GM12891 (cell line): ENCODE results near the gene TNFRSF1B.

Source experiments
- DNase-seq: peaks from one replicate; pipeline ENCODE4 v3.0.0; 2011; ENCODE audit warnings: low spot score; ENCODE audit not compliant: insufficient read length
- FAIRE-seq: peaks from 2 replicates; lab custom pipeline; 2011; peaks lifted over from hg19 to GRCh38; lab: Jason Lieb, UNC
- PAX5 ChIP-seq: IDR thresholded peaks from 2 replicates; pipeline ENCODE4 v1.6.1; 2011; ENCODE audit warnings: low read length, moderate library complexity, mild to moderate bottlenecking; ENCODE audit not compliant: insufficient read depth, severe bottlenecking
- POLR2A ChIP-seq: IDR thresholded peaks from 2 replicates; pipeline ENCODE4 v1.6.1; 2011; ENCODE audit warnings: low read depth, low read length, control low read depth
- POLR2AphosphoS5 ChIP-seq: IDR thresholded peaks from 2 replicates; pipeline ENCODE4 v1.6.1; 2011; ENCODE audit warnings: low read depth, low read length, control low read depth
- POU2F2 ChIP-seq: IDR thresholded peaks from 2 replicates; pipeline ENCODE4 v1.6.1; 2011; ENCODE audit warnings: low read depth, mild to moderate bottlenecking, control low read depth, low read length, moderate library complexity
- SPI1 ChIP-seq: IDR thresholded peaks from 2 replicates; pipeline ENCODE4 v1.6.1; 2011; ENCODE audit warnings: low read depth, low read length, control low read depth
- TAF1 ChIP-seq: IDR thresholded peaks from 2 replicates; pipeline ENCODE4 v1.6.1; 2011; ENCODE audit warnings: low read depth, low read length, control low read depth

The TNFRSF1B gene

GRCh38 chr1:12182410-12182984 lies 15.7 kb downstream of the TNFRSF1B start:
- FAIRE-seq (no peak), DNase-seq (no peak)
- TF ChIP-seq SPI1 (no peak), TAF1 (no peak), POLR2A (no peak), POLR2AphosphoS5 (no peak), POU2F2 (no peak), PAX5 (no peak)

- no peak for TF ChIP-seq TAF1
- no peak for TF ChIP-seq SPI1
- TF ChIP-seq PAX5: no peak
- no peak for TF ChIP-seq POLR2A
- TF ChIP-seq POU2F2: no peak
- no peak for TF ChIP-seq POLR2AphosphoS5
- DNase-seq (no peak), FAIRE-seq (no peak)
Observed at GRCh38 chr1:12183095-12183794, 16.5 kb downstream of the TNFRSF1B start.

- no peak for FAIRE-seq
- DNase-seq: no peak
- TF ChIP-seq SPI1: peak; percentile 48
- TF ChIP-seq POU2F2: no peak
Observed at GRCh38 chr1:12184008-12184681, 17.4 kb downstream of the TNFRSF1B start.

- FAIRE-seq (no peak), DNase-seq (no peak)
- no peak for TF ChIP-seq SPI1
- TF ChIP-seq POLR2AphosphoS5: no peak
- no peak for TF ChIP-seq PAX5
- TF ChIP-seq POLR2A: no peak
- TF ChIP-seq POU2F2: no peak
- TF ChIP-seq TAF1: no peak
Observed at GRCh38 chr1:12185036-12185917, 18.5 kb downstream of the TNFRSF1B start.

- no peak for DNase-seq
- TF ChIP-seq TAF1 (no peak), POLR2AphosphoS5 (no peak), POU2F2 (no peak), POLR2A (no peak), SPI1 (no peak), PAX5 (no peak)
- FAIRE-seq: peak; percentile 26
Observed at GRCh38 chr1:12185918-12186678, 19.3 kb downstream of the TNFRSF1B start.

GRCh38 chr1:12186679-12186985 lies 19.8 kb downstream of the TNFRSF1B start:
- DNase-seq (no peak), FAIRE-seq (no peak)
- no peak for TF ChIP-seq POU2F2
- no peak for TF ChIP-seq TAF1
- no peak for TF ChIP-seq PAX5
- TF ChIP-seq SPI1: no peak
- no peak for TF ChIP-seq POLR2AphosphoS5
- TF ChIP-seq POLR2A: no peak

- DNase-seq (no peak), FAIRE-seq (no peak)
- TF ChIP-seq SPI1 (no peak), POU2F2 (no peak), TAF1 (no peak), PAX5 (no peak), POLR2A (no peak), POLR2AphosphoS5 (no peak)
Observed at GRCh38 chr1:12188115-12188514, 21.3 kb downstream of the TNFRSF1B start.

GRCh38 chr1:12188657-12189327 lies 22.0 kb downstream of the TNFRSF1B start:
- DNase-seq: no peak
- no peak for TF ChIP-seq TAF1
- TF ChIP-seq PAX5: no peak
- TF ChIP-seq SPI1: no peak
- no peak for TF ChIP-seq POLR2A
- TF ChIP-seq POLR2AphosphoS5: no peak
- TF ChIP-seq POU2F2: no peak

More at GRCh38 chr1:12188657-12189327, 22.0 kb downstream of the TNFRSF1B start:
- FAIRE-seq: no peak
